GM10266 (cell line): ENCODE data around the gene CD34.
A peak's percentile ranks its signal among the peaks of the same experiment; 100 is the strongest.

Experiments used
- DNase-seq: peaks from one replicate; pipeline ENCODE4 v3.0.0; 2012; ENCODE audit errors: extremely low spot score
- CTCF ChIP-seq: IDR thresholded peaks from 2 replicates; pipeline ENCODE4 v1.5.1; 2012; ENCODE audit warnings: mild to moderate bottlenecking, low read depth; ENCODE audit not compliant: control insufficient read depth, insufficient read depth; ENCODE audit errors: missing control alignments

CD34 gene

GRCh38 chr1:207867136-207868109, 43.5 kb downstream of the CD34 start:
- TF ChIP-seq CTCF, result no peak
- DNase-seq, result peak; percentile 35

GRCh38 chr1:207866471-207867135, 44.3 kb downstream of the CD34 start:
- no peak for TF ChIP-seq CTCF
- no peak for DNase-seq

- TF ChIP-seq CTCF, result no peak
- DNase-seq, result peak; percentile 62
Measured at GRCh38 chr1:207863893-207864535, 46.9 kb downstream of the CD34 start.

GRCh38 chr1:207862241-207862787, 48.6 kb downstream of the CD34 start:
- TF ChIP-seq CTCF, result no peak
- no peak for DNase-seq

- DNase-seq, result peak; percentile 28
- TF ChIP-seq CTCF, result no peak
Measured at GRCh38 chr1:207861442-207862177, 49.3 kb downstream of the CD34 start.

- no peak for DNase-seq
- TF ChIP-seq CTCF, result no peak
Measured at GRCh38 chr1:207860531-207860930, 50.4 kb downstream of the CD34 start.
